Glutamatergic neuron (in vitro differentiated cells): ENCODE measurements around the gene FRMD4B. TPM values are rescaled to one million over a fixed set of nuclear protein-coding genes. Genes with fewer than 3 reads are reported as not detected.

Experiments used
- DNase-seq: peaks from one replicate; pipeline ENCODE4 v3.0.0; 2022
- H3K27ac Mint-ChIP-seq: one replicate; pipeline ENCODE4 v1.8.0; 2020; ENCODE audit warnings: mild to moderate bottlenecking, mixed read lengths, inconsistent platforms; ENCODE audit not compliant: unreplicated experiment
- H3K27me3 Mint-ChIP-seq: one replicate; pipeline ENCODE4 v1.8.0; 2020; ENCODE audit warnings: mild to moderate bottlenecking, moderate library complexity, mixed read lengths, inconsistent platforms; ENCODE audit not compliant: unreplicated experiment
- H3K36me3 Mint-ChIP-seq: one replicate; pipeline ENCODE4 v1.8.0; 2020; ENCODE audit warnings: mild to moderate bottlenecking, mixed read lengths, inconsistent platforms; ENCODE audit not compliant: unreplicated experiment
- H3K4me1 Mint-ChIP-seq: one replicate; pipeline ENCODE4 v1.8.0; 2020; ENCODE audit warnings: mild to moderate bottlenecking, low read depth, mixed read lengths, inconsistent platforms; ENCODE audit not compliant: unreplicated experiment
- H3K4me3 Mint-ChIP-seq: one replicate; pipeline ENCODE4 v1.8.0; 2020; ENCODE audit warnings: mild to moderate bottlenecking, mixed read lengths, inconsistent platforms; ENCODE audit not compliant: unreplicated experiment
- H3K9me3 Mint-ChIP-seq: one replicate; pipeline ENCODE4 v1.8.0; 2020; ENCODE audit warnings: mild to moderate bottlenecking, moderate library complexity, mixed read lengths, inconsistent platforms; ENCODE audit not compliant: unreplicated experiment
- total RNA-seq: library from RNA; stranded (reverse); fragmentation: NEBNext Ultra II Directional; extraction: Animal tissue kit (Norgen Biotek cat#: 25700); gene quantifications from one replicate; pipeline ENCODE4 v1.2.1, GENCODE V29; 2021; ENCODE audit not compliant: unreplicated experiment
- TF ChIP-seq, protein P1 (sequence below): fragments of 200-600 bp; sonication (generic); IDR thresholded peaks from one replicate; pipeline ENCODE4 v1.5.0; 2021; ENCODE audit not compliant: partially characterized antibody, unreplicated experiment

The FRMD4B gene
- total RNA-seq, 1 donor from 2014 or later, result 3.9 TPM

DNA sequence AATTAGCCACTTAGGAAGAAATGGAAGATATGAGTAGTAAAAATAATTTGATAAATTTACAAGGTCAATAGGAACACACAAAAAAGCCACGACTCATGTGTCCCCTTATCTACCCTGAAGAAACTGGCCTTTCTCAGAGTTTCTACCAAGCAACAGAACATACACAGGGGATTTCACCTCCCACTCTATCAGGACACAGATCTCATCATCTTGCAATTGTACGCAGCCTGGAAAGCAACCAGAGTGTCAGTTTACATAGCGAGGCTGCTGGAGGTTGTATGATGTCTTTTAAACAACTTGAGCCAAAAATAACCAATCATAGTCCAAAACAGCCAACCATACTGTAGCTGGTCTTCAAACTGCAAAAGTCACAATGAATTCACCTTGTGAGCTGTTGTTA lies 243.8 kb downstream of the FRMD4B start:
- H3K4me1 Mint-ChIP-seq, result peaks cover 2% of the 10 kb centered on the region
- H3K36me3 Mint-ChIP-seq, result no peaks in the 10 kb centered on the region
- H3K27ac Mint-ChIP-seq, result no peak overlapping the region
- DNase-seq, result no peak
- TF ChIP-seq, protein P1, sequence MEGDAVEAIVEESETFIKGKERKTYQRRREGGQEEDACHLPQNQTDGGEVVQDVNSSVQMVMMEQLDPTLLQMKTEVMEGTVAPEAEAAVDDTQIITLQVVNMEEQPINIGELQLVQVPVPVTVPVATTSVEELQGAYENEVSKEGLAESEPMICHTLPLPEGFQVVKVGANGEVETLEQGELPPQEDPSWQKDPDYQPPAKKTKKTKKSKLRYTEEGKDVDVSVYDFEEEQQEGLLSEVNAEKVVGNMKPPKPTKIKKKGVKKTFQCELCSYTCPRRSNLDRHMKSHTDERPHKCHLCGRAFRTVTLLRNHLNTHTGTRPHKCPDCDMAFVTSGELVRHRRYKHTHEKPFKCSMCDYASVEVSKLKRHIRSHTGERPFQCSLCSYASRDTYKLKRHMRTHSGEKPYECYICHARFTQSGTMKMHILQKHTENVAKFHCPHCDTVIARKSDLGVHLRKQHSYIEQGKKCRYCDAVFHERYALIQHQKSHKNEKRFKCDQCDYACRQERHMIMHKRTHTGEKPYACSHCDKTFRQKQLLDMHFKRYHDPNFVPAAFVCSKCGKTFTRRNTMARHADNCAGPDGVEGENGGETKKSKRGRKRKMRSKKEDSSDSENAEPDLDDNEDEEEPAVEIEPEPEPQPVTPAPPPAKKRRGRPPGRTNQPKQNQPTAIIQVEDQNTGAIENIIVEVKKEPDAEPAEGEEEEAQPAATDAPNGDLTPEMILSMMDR, result no peak
- no peaks in the 10 kb centered on the region for H3K27me3 Mint-ChIP-seq
- H3K9me3 Mint-ChIP-seq, result no peaks in the 10 kb centered on the region
- H3K4me3 Mint-ChIP-seq, result no peak overlapping the region

DNA sequence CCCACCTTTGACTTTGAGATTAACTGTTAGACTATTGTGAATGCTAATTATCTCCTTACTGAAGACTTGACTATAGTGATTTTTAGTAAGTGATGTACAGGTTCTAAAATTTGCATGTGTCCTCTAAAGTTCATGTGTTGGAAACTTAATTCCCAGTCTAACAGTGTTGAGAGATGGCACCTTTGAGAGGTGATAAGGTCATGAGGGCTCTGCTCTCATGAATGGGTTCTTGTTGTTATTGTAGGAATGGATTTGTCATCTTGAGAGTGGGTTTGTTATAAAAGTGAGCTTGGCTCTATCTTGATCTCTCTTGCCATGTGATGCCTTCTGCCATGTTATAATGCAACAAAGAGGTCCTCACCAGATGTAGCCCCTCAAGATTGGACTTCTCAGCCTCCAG lies 244.6 kb downstream of the FRMD4B start:
- Mint-ChIP-seq H3K36me3 (no peaks in the 10 kb centered on the region), H3K9me3 (no peaks in the 10 kb centered on the region), H3K4me1 (peaks cover 2% of the 10 kb centered on the region), H3K27ac (no peak overlapping the region), H3K27me3 (no peaks in the 10 kb centered on the region), H3K4me3 (no peak overlapping the region)
- TF ChIP-seq, protein P1, result no peak
- no peak for DNase-seq

DNA sequence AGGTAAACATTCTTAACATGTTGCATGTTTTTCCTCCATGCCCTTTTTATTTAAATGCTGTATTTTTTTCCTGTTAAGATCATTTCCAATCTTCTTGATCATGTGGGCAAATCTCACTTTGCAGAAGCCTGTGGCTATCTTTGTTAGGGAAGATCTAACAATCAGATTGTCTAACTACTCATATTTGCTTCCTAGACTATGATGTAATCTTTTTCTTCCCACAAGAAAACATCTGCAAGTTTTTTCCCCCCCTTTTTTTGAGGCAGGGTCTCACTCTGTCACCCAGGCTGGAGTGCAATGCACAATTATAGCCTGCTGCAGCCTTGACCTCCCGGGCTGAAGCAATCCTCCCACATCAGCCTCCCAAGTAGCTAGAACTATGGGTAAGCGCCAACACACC lies 248.5 kb downstream of the FRMD4B start:
- Mint-ChIP-seq H3K27me3 (no peaks in the 10 kb centered on the region), H3K9me3 (no peaks in the 10 kb centered on the region), H3K4me1 (no peaks in the 10 kb centered on the region), H3K27ac (no peak overlapping the region), H3K36me3 (no peaks in the 10 kb centered on the region), H3K4me3 (no peak overlapping the region)
- no peak for DNase-seq
- TF ChIP-seq, protein P1, result no peak

DNA sequence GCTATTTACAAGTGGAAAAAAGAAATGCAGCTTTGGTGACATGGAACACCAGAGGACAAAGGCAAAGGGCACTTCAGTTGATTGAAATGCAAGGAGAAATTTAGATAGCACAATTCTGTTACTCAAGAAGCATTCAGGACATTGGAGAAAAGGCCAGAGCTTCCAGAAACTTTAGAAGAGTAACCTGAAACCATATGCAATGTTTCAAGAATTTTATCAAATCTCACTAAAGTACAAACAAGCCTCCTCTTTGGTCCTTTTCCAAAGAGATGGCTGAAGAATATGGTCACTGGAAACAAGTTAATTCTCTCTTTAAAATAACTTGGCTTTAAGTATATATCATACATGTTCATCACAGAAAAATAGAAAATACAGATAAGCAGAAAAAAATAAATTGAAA lies 248.9 kb downstream of the FRMD4B start:
- no peaks in the 10 kb centered on the region for H3K9me3 Mint-ChIP-seq
- no peak for DNase-seq
- H3K36me3 Mint-ChIP-seq, result no peaks in the 10 kb centered on the region
- TF ChIP-seq, protein P1, result no peak
- no peaks in the 10 kb centered on the region for H3K27me3 Mint-ChIP-seq
- H3K27ac Mint-ChIP-seq, result no peak overlapping the region
- H3K4me1 Mint-ChIP-seq, result no peaks in the 10 kb centered on the region
- H3K4me3 Mint-ChIP-seq, result no peak overlapping the region

DNA sequence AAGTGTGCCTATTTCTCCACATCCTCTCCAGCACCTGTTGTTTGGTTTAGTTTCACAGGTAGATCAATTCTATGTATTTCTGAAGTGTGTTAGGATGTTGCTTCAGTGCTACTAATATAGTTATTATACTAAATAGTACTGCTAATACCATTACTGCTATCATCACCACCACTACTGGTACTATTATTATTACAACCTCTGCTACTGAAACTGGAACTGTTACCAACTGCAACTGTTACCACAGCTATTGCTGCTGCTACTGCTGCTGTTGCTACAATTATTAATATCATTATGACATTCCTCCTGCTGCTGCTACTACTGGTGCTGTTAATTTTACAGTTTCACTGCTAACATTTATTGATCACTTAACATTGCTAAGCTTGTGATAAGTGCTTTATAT lies 255.2 kb downstream of the FRMD4B start:
- no peaks in the 10 kb centered on the region for H3K36me3 Mint-ChIP-seq
- peaks cover 1% of the 10 kb centered on the region for H3K27me3 Mint-ChIP-seq
- no peak for DNase-seq
- TF ChIP-seq, protein P1, result no peak
- H3K4me1 Mint-ChIP-seq, result no peaks in the 10 kb centered on the region
- no peaks in the 10 kb centered on the region for H3K9me3 Mint-ChIP-seq
- no peak overlapping the region for H3K27ac Mint-ChIP-seq
- H3K4me3 Mint-ChIP-seq, result no peak overlapping the region
